Stimulated activated CD8-positive, alpha-beta memory T cell treated with anti-CD3 and anti-CD28 coated beads, Interleukin-15, amount 100 ng/mL, for 4 hours (primary cell): Measurements from ENCODE around the gene SENP1.

Experiments used
- DNase-seq, 2 donors: peaks; one replicate each; pipeline ENCODE4 v3.0.0-alpha.2; 2020; ENCODE audit warnings: low read depth in 2 of 2

SENP1 gene

GRCh38 chr12:48036818-48037217 is 69.1 kb downstream of the SENP1 start:
- DNase-seq: no peak

- no peak for DNase-seq
These were observed 70.8 kb downstream of the SENP1 start for GRCh38 chr12:48034835-48035805.

DNA sequence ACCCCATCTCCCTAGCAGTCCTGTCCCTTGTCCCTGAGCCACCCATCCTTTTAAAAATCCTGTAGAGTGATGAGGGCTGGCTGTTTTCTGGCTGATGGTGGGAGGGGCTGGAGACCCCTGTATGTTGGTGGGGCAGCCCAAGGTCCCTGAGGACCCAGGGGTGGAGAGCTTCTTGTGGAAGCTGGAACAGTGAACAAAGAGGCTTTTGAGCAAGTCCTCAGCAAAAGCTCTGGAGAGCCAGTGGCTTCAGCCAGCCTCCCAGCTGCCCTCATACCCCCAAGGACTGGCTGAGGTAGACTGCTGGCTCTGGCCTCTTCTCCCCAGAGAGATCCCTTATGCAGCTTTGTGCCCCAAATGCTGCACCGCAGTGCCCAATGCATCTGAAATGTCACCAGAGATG is 72.4 kb downstream of the SENP1 start:
- no peak for DNase-seq

GRCh38 chr12:48032597-48032996 is 73.3 kb downstream of the SENP1 start:
- DNase-seq: no peak

GRCh38 chr12:48031135-48031960 is 74.5 kb downstream of the SENP1 start:
- DNase-seq: no peak

DNA sequence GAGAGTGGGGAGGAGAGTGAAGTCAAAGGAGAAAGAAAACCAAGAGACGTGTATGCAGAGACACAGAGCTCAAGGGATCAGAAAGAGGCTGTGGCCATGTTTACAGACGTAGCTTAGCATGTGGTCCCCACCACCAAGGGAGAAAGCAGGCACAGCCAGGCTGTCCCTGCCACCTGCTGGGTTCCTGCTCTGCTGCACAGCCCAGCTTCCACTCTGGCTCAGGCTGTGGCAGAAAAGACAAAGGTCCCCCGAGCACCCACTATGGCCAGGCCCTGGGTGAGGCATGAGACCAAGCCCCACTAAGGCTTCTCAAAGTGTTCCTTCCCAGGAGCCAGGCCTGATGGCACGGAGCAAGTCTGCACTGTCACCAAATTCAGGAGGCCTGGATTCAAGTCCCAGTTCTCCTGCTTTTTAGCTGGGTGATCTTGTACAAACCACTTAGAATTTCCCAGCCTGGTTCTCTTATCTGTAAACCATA is 75.7 kb downstream of the SENP1 start:
- no peak for DNase-seq

GRCh38 chr12:48029491-48030172 is 76.2 kb downstream of the SENP1 start:
- no peak for DNase-seq

DNA sequence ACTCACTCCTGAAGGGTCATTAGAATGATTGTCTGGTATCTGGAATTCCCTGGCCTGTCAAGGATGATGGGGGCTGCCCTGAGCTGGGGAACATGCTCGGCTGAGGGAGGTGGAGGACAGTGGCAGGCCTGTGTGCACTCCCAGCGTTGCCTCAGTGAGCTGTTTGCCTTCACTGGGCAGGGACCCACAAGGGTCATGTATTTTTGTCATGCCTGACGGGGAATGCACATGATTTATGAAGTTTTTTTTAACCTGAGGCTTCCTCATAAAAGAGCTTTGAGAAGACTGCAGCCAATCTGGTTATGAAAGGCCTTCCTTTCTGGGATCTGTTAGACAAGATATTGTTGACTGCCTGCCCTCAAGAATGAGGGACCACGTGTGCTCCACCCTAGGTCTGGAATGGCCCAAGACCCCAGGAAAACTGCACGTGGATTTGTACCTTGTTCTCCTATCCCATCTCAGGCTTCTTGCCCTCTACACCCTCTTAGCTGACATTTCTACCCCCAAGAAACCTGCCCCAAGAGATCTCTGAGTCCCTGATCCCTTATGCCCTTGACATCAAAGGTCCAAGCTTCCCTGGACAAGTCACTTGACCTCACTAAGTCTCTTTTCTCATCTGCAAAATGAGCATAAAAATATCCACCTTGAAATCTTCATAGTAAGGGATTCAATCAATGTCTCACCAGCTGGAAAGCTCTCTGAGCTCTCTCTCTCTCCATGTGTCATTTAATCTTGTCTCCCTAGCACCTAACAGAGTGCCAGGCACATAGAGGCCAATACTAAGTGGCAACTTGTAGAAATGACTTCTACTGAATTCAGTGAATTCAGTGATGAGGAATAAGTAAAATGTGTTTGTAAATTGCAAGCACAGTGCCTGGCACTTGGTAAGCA is 77.1 kb downstream of the SENP1 start:
- DNase-seq: no peak

- no peak for DNase-seq
These were observed 78.5 kb downstream of the SENP1 start for GRCh38 chr12:48027183-48028002.

DNA sequence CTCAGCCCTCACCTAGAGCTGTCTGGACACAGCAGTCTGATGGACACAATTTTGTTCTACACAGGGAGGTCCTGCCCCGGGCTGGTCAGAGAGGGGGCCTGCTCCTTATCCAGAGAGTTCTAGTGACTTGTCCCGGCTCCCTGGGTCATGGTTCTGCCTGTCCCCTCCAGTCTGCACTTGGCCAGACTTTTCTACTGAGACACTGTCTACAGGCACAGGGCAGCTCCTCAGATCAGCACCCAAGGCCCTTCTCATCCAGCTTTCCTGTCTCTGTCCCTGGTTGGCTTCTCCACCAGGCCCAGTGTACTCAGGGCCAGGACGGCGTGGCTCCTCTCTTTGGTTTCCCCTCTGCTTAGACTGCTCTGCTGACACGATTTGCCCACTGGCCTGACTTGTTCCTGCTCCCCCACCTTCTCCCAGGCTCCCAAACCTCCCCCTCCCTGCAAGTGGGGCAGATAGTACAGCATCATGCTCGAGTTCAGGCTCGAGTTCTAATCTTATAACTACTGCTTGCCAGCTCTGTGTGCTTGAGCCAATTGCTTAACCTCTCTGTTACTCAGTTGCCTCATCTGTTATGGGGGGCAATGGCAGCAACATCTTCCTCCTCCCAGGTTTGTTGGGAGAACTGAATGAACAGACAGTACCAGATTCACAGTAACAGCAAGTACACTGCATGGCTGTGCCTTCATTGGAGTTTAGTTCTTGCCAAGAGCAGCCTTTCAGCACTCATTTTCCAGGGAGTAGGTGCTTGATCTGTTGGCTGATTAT is 79.6 kb downstream of the SENP1 start:
- no peak for DNase-seq

DNA sequence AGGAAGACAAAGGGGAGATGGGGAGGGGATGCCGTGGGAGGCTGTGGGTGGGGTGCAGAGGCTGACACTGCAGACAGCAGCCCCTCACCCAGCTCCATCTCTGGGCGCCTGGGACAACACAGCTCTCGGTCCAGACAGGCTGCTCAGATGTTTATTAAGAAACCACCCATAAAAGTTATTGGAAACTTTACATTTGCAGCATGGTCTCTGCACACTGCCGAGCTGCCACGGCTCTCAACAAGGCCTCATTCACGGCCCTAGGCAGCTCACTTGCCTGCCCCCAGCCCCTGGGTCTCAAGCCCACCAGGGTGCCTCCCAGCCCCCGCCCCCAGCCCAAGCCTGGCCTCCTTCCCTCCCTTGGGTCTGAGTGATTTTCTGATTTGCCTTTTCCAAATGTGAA is 80.6 kb downstream of the SENP1 start:
- no peak for DNase-seq

DNA sequence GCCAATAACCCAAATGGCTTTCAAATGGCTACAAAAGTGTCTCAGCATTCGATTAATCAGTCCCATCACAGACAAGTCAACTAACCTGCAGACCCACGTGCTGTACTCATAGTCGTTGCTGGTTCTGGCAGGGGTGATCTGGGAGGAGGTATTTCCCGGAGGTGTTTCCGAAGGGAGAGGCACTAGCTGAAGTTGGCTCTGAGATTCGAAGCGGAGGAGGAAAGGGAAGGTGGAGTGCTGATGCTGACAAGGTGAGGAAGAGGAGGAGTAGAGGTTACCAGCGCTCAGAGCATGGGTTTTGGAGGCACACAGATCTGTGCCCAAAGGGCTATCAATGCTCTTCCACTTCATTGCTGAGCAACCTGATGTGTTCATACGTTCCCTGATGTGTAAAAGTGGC is 81.1 kb downstream of the SENP1 start:
- no peak for DNase-seq

DNA sequence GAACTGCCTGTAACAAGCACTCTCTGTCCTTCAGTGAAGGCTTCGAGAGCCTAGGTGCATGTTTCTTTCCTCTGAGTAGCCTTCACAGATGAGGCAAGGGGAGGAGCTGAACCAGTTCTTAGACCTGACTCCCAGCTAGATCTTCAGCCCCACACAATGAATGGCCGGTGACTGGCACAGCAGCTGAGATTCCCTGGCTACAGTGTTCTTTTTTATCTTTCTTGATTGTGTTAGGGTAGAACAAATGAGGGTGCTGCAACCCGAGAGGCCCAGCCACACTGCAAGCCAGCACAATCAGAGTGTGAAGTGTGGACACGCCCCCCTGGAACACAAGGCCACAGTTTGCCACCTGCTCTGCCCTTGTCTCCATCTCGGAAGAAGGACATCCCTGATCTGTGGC is 82.5 kb downstream of the SENP1 start:
- no peak for DNase-seq

DNA sequence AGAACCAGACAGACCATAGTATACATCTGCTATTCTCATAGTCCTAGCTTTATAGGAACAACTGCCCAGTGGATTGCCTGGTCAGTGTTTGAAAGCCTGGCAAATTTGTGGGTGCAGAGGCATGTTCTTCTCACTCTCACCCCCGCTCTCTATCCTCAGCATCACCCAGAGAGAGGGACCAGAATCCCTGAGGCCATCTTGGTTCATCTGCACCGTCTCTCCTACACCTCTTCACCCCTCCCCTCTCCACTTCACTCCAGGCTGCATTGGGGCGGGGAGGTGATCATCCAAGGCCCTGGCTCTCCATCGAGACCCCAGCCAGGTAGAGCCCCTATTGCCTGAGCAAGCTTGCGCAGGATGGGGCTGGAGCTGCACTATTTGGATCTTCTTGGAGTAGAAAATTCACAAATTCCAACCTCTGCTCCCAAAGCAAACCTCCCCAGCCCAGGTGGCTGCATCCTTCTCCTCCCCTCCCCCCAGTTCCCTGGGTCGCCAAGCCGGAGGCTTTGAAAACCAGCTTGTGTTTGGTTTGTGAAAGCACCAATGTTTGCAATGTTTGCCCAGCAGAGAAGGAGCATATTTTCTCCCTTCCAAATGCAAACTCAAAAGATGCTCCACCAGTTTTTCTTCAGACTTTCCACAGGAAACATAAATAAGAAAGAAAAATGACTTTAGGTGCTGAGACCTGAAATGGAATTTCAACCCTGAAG is 83.0 kb downstream of the SENP1 start:
- no peak for DNase-seq

DNA sequence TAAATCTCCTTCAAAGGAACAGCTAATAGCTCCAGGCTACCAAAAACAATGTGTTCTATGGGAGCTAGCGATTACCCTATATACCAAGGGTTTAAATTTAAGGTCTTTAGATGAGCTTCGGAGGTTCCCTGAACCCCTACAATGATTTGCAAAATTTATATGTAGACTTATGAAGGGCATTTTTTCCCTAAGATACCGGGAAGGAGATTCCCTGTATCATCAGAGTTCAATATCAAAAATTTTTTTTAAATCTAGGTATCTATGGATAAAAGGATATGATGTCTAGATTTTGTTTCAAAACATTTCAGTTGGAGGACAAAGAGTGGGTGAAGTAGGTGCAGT is 83.7 kb downstream of the SENP1 start:
- no peak for DNase-seq

GRCh38 chr12:48021485-48022179 is 84.2 kb downstream of the SENP1 start:
- no peak for DNase-seq

- DNase-seq: no peak
These were observed 86.1 kb downstream of the SENP1 start for GRCh38 chr12:48019639-48020265.

GRCh38 chr12:48018618-48018995 is 87.3 kb downstream of the SENP1 start:
- DNase-seq: no peak
